HUES64 (cell line): Measurements from ENCODE around the gene RAB11A.

ENCODE experiments used
- H3K27ac ChIP-seq: 2 replicates; pipeline ENCODE4 v1.7.0; 2013; ENCODE audit warnings: low read depth, low read length, inconsistent platforms
- H3K27me3 ChIP-seq: 2 replicates; pipeline ENCODE4 v1.6.1; 2013; ENCODE audit warnings: mild to moderate bottlenecking, low read length; ENCODE audit not compliant: insufficient read depth
- H3K36me3 ChIP-seq: 2 replicates; pipeline ENCODE4 v1.6.1; 2013; ENCODE audit warnings: mild to moderate bottlenecking, low read length; ENCODE audit not compliant: insufficient read depth
- H3K4me1 ChIP-seq: 2 replicates; pipeline ENCODE4 v1.6.1; 2013; ENCODE audit warnings: mild to moderate bottlenecking, low read length, moderate library complexity; ENCODE audit not compliant: insufficient read depth
- H3K4me3 ChIP-seq: 2 replicates; pipeline ENCODE4 v1.5.1; 2013; ENCODE audit warnings: mild to moderate bottlenecking, low read length, moderate library complexity
- H3K9ac ChIP-seq: 2 replicates; pipeline ENCODE4 v1.6.1; 2013; ENCODE audit warnings: mild to moderate bottlenecking, low read depth, low read length
- H3K9me3 ChIP-seq: 2 replicates; pipeline ENCODE4 v1.6.1; 2013; ENCODE audit warnings: low read depth, low read length; ENCODE audit not compliant: insufficient read depth
- WGBS: fragments of 150-250, 120-280 bp; methylation state at CpG from one replicate; pipeline ENCODE4 v1.1.7; 2013; ENCODE audit warnings: missing lambda C conversion rate; 5-methylcytosine and 5-hydroxymethylcytosine counted together

The RAB11A gene

GRCh38 chr15:65896236-65896635 is 26.9 kb downstream of the RAB11A start:
- no peak overlapping the region for H3K9ac ChIP-seq
- WGBS, result 96% methylated on average over 2 of the region's 2 CpGs
- peaks cover 79% of the 10 kb centered on the region for H3K36me3 ChIP-seq

GRCh38 chr15:65900488-65900887 is 31.2 kb downstream of the RAB11A start:
- no peak overlapping the region for H3K9ac ChIP-seq
- H3K4me3 ChIP-seq, result no peak overlapping the region
- H3K4me1 ChIP-seq, result peaks cover 20% of the 10 kb centered on the region; the same call in 1 of the 2 replicates
- WGBS, result 92% methylated on average over 3 of the region's 3 CpGs
- H3K9me3 ChIP-seq, result no peaks in the 10 kb centered on the region
- H3K36me3 ChIP-seq, result peaks cover 71% of the 10 kb centered on the region
- H3K27me3 ChIP-seq, result no peaks in the 10 kb centered on the region
- H3K27ac ChIP-seq, result no peak overlapping the region

More at GRCh38 chr15:65896236-65896635, 26.9 kb downstream of the RAB11A start:
- H3K27me3 ChIP-seq, result no peaks in the 10 kb centered on the region
- no peaks in the 10 kb centered on the region for H3K4me1 ChIP-seq
- H3K27ac ChIP-seq, result no peak overlapping the region
- no peak overlapping the region for H3K4me3 ChIP-seq
- no peaks in the 10 kb centered on the region for H3K9me3 ChIP-seq

GRCh38 chr15:65901336-65901735 is 32.0 kb downstream of the RAB11A start:
- H3K9me3 ChIP-seq, result no peaks in the 10 kb centered on the region
- H3K4me1 ChIP-seq, result peaks cover 20% of the 10 kb centered on the region; the same call in 1 of the 2 replicates
- 91% methylated on average over 1 of the region's 2 CpGs for WGBS
- peaks cover 65% of the 10 kb centered on the region for H3K36me3 ChIP-seq
- no peak overlapping the region for H3K4me3 ChIP-seq
- no peak overlapping the region for H3K9ac ChIP-seq
- no peak overlapping the region for H3K27ac ChIP-seq
- no peaks in the 10 kb centered on the region for H3K27me3 ChIP-seq

GRCh38 chr15:65901836-65902235 is 32.5 kb downstream of the RAB11A start:
- Histone ChIP-seq H3K9me3 (no peaks in the 10 kb centered on the region), H3K27me3 (no peaks in the 10 kb centered on the region), H3K9ac (no peak overlapping the region), H3K27ac (no peak overlapping the region), H3K36me3 (peaks cover 61% of the 10 kb centered on the region), H3K4me3 (no peak overlapping the region), H3K4me1 (peaks cover 20% of the 10 kb centered on the region; the same call in 1 of the 2 replicates)
- WGBS, result 86% methylated on average over 3 of the region's 3 CpGs

GRCh38 chr15:65902373-65902772 is 33.1 kb downstream of the RAB11A start:
- Histone ChIP-seq H3K36me3 (peaks cover 60% of the 10 kb centered on the region), H3K27ac (no peak overlapping the region), H3K4me1 (peaks cover 20% of the 10 kb centered on the region; the same call in 1 of the 2 replicates), H3K4me3 (no peak overlapping the region), H3K9ac (no peak overlapping the region), H3K9me3 (no peaks in the 10 kb centered on the region), H3K27me3 (no peaks in the 10 kb centered on the region)
- 52% methylated on average over 1 of the region's 1 CpG for WGBS

- Histone ChIP-seq H3K4me3 (no peak overlapping the region), H3K9ac (no peak overlapping the region), H3K27me3 (no peaks in the 10 kb centered on the region), H3K4me1 (peaks cover 20% of the 10 kb centered on the region; the same call in 1 of the 2 replicates), H3K27ac (no peak overlapping the region), H3K36me3 (peaks cover 56% of the 10 kb centered on the region), H3K9me3 (no peaks in the 10 kb centered on the region)
- 84% methylated on average over 6 of the region's 6 CpGs for WGBS
Observed at GRCh38 chr15:65903296-65904073, 34.2 kb downstream of the RAB11A start.

- Histone ChIP-seq H3K9me3 (no peaks in the 10 kb centered on the region), H3K27ac (no peak overlapping the region), H3K36me3 (peaks cover 49% of the 10 kb centered on the region), H3K4me3 (no peak overlapping the region), H3K27me3 (no peaks in the 10 kb centered on the region), H3K4me1 (peaks cover 20% of the 10 kb centered on the region; the same call in 1 of the 2 replicates), H3K9ac (no peak overlapping the region)
- WGBS, result 94% methylated on average over 4 of the region's 4 CpGs
Observed at GRCh38 chr15:65904301-65904700, 35.0 kb downstream of the RAB11A start.

GRCh38 chr15:65906396-65906795 is 37.1 kb downstream of the RAB11A start:
- no peak overlapping the region for H3K4me3 ChIP-seq
- H3K36me3 ChIP-seq, result peaks cover 35% of the 10 kb centered on the region
- no peak overlapping the region for H3K27ac ChIP-seq
- no peaks in the 10 kb centered on the region for H3K27me3 ChIP-seq
- peaks cover 20% of the 10 kb centered on the region; the same call in 1 of the 2 replicates for H3K4me1 ChIP-seq
- WGBS, result no CpG with 5 or more reads among the region's 1 CpG
- no peaks in the 10 kb centered on the region for H3K9me3 ChIP-seq
- H3K9ac ChIP-seq, result no peak overlapping the region

GRCh38 chr15:65907661-65908060 is 38.4 kb downstream of the RAB11A start:
- WGBS, result 97% methylated on average over 3 of the region's 3 CpGs

GRCh38 chr15:65908876-65909275 is 39.6 kb downstream of the RAB11A start:
- no peak overlapping the region for H3K27ac ChIP-seq
- no peaks in the 10 kb centered on the region for H3K4me1 ChIP-seq
- no peaks in the 10 kb centered on the region for H3K27me3 ChIP-seq
- 96% methylated on average over 4 of the region's 4 CpGs for WGBS
- peaks cover 32% of the 10 kb centered on the region for H3K36me3 ChIP-seq
- no peak overlapping the region for H3K4me3 ChIP-seq
- no peaks in the 10 kb centered on the region for H3K9me3 ChIP-seq
- H3K9ac ChIP-seq, result no peak overlapping the region

More at GRCh38 chr15:65907661-65908060, 38.4 kb downstream of the RAB11A start:
- Histone ChIP-seq H3K36me3 (peaks cover 33% of the 10 kb centered on the region), H3K27me3 (no peaks in the 10 kb centered on the region), H3K4me1 (peaks cover 9% of the 10 kb centered on the region; the same call in 1 of the 2 replicates), H3K4me3 (no peak overlapping the region), H3K9ac (no peak overlapping the region), H3K27ac (no peak overlapping the region), H3K9me3 (no peaks in the 10 kb centered on the region)

- Histone ChIP-seq H3K9me3 (no peaks in the 10 kb centered on the region), H3K27ac (no peak overlapping the region), H3K4me1 (no peaks in the 10 kb centered on the region), H3K27me3 (no peaks in the 10 kb centered on the region), H3K9ac (no peak overlapping the region), H3K36me3 (peaks cover 23% of the 10 kb centered on the region), H3K4me3 (no peak overlapping the region)
- 98% methylated on average over 3 of the region's 3 CpGs for WGBS
Observed at GRCh38 chr15:65909831-65910230, 40.5 kb downstream of the RAB11A start.
